IPS-15b (cell line): ENCODE data around the gene PAK6.

Experiments used
- H3K27me3 ChIP-seq: one replicate; pipeline ENCODE4 v1.6.1; 2013; ENCODE audit warnings: low read length; ENCODE audit not compliant: control insufficient read depth, insufficient read depth
- H3K36me3 ChIP-seq: one replicate; pipeline ENCODE4 v1.6.1; 2013; ENCODE audit warnings: low read length; ENCODE audit not compliant: control insufficient read depth, insufficient read depth
- H3K4me1 ChIP-seq: one replicate; pipeline ENCODE4 v1.6.1; 2013; ENCODE audit warnings: mild to moderate bottlenecking, low read length; ENCODE audit not compliant: control insufficient read depth, insufficient read depth
- H3K4me3 ChIP-seq: one replicate; pipeline ENCODE4 v1.5.1; 2013; ENCODE audit warnings: low read depth, low read length
- H3K9ac ChIP-seq: one replicate; pipeline ENCODE4 v1.6.1; 2013; ENCODE audit warnings: low read depth, mild to moderate bottlenecking, low read length
- H3K9me3 ChIP-seq: one replicate; pipeline ENCODE4 v1.6.1; 2013; ENCODE audit warnings: mild to moderate bottlenecking, low read length; ENCODE audit not compliant: control insufficient read depth, insufficient read depth

PAK6 gene

GRCh38 chr15:40312370-40313158, 73.7 kb downstream of the PAK6 start:
- H3K4me3 ChIP-seq: no peak overlapping the region
- H3K9ac ChIP-seq: no peak overlapping the region
- peaks cover 24% of the 10 kb centered on the region for H3K27me3 ChIP-seq
- H3K4me1 ChIP-seq: peaks cover 13% of the 10 kb centered on the region
- H3K36me3 ChIP-seq: no peaks in the 10 kb centered on the region
- no peaks in the 10 kb centered on the region for H3K9me3 ChIP-seq

- Histone ChIP-seq H3K27me3 (peaks cover 24% of the 10 kb centered on the region), H3K4me1 (peaks cover 10% of the 10 kb centered on the region), H3K36me3 (no peaks in the 10 kb centered on the region), H3K9me3 (no peaks in the 10 kb centered on the region), H3K4me3 (no peak overlapping the region), H3K9ac (no peak overlapping the region)
These were observed 74.9 kb downstream of the PAK6 start for GRCh38 chr15:40313531-40314398.

- Histone ChIP-seq H3K9me3 (no peaks in the 10 kb centered on the region), H3K27me3 (peaks cover 21% of the 10 kb centered on the region), H3K9ac (no peak overlapping the region), H3K36me3 (no peaks in the 10 kb centered on the region), H3K4me1 (peaks cover 4% of the 10 kb centered on the region), H3K4me3 (no peak overlapping the region)
These were observed 75.9 kb downstream of the PAK6 start for GRCh38 chr15:40314723-40315276.

GRCh38 chr15:40316931-40317330, 78.1 kb downstream of the PAK6 start:
- H3K4me3 ChIP-seq: no peak overlapping the region
- no peaks in the 10 kb centered on the region for H3K9me3 ChIP-seq
- H3K27me3 ChIP-seq: peaks cover 10% of the 10 kb centered on the region
- H3K4me1 ChIP-seq: peaks cover 4% of the 10 kb centered on the region
- no peaks in the 10 kb centered on the region for H3K36me3 ChIP-seq
- no peak overlapping the region for H3K9ac ChIP-seq

- Histone ChIP-seq H3K27me3 (peaks cover 17% of the 10 kb centered on the region), H3K4me1 (peaks cover 7% of the 10 kb centered on the region), H3K9ac (no peak overlapping the region), H3K4me3 (no peak overlapping the region), H3K36me3 (no peaks in the 10 kb centered on the region), H3K9me3 (no peaks in the 10 kb centered on the region)
These were observed 78.7 kb downstream of the PAK6 start for GRCh38 chr15:40317580-40317979.

- H3K9ac ChIP-seq: no peak overlapping the region
- no peak overlapping the region for H3K4me3 ChIP-seq
- H3K36me3 ChIP-seq: no peaks in the 10 kb centered on the region
- peaks cover 12% of the 10 kb centered on the region for H3K4me1 ChIP-seq
- H3K9me3 ChIP-seq: no peaks in the 10 kb centered on the region
- H3K27me3 ChIP-seq: peaks cover 22% of the 10 kb centered on the region
These were observed 81.5 kb downstream of the PAK6 start for GRCh38 chr15:40320409-40320808.

- Histone ChIP-seq H3K4me3 (no peak overlapping the region), H3K36me3 (no peaks in the 10 kb centered on the region), H3K4me1 (peaks cover 12% of the 10 kb centered on the region), H3K9me3 (no peaks in the 10 kb centered on the region), H3K9ac (no peak overlapping the region), H3K27me3 (peaks cover 26% of the 10 kb centered on the region)
These were observed 82.1 kb downstream of the PAK6 start for GRCh38 chr15:40320931-40321371.

- peaks cover 25% of the 10 kb centered on the region for H3K27me3 ChIP-seq
- peak overlapping the region; percentile 64 for H3K4me3 ChIP-seq
- no peaks in the 10 kb centered on the region for H3K9me3 ChIP-seq
- H3K36me3 ChIP-seq: no peaks in the 10 kb centered on the region
- H3K9ac ChIP-seq: no peak overlapping the region
- peaks cover 21% of the 10 kb centered on the region for H3K4me1 ChIP-seq
These were observed 83.8 kb downstream of the PAK6 start for GRCh38 chr15:40322531-40323238.

GRCh38 chr15:40323239-40323952, 84.5 kb downstream of the PAK6 start, which contains the start of gene INAFM2:
TSS of gene INAFM2 (plus strand) at chr15:40323692. CDS start at chr15:40324056, 364 bp downstream.
- Histone ChIP-seq H3K9ac (no peak within 1 kb of the TSS), H3K4me1 (peaks cover 29% of the 10 kb centered on the region)

GRCh38 chr15:40323953-40324937, 85.4 kb downstream of the PAK6 start:
- peak overlapping the region; percentile 66 for H3K4me3 ChIP-seq
- no peaks in the 10 kb centered on the region for H3K9me3 ChIP-seq
- H3K27me3 ChIP-seq: peaks cover 25% of the 10 kb centered on the region
- peaks cover 31% of the 10 kb centered on the region for H3K4me1 ChIP-seq
- H3K36me3 ChIP-seq: no peaks in the 10 kb centered on the region
- no peak overlapping the region for H3K9ac ChIP-seq

More at GRCh38 chr15:40323239-40323952, 84.5 kb downstream of the PAK6 start, which contains the start of gene INAFM2:
- no peaks in the 10 kb centered on the region for H3K36me3 ChIP-seq
- H3K4me3 ChIP-seq: peak within 1 kb of the TSS; percentile 66
- H3K9me3 ChIP-seq: no peaks in the 10 kb centered on the region
- H3K27me3 ChIP-seq: peaks cover 25% of the 10 kb centered on the region
